NCI-H345 (cell line): ENCODE data around the gene SLC30A3.
"Not testable (repeated sequence)": the region's sequence is repeated elsewhere in the genome, so short reads cannot be mapped to it uniquely, and the experiment has no call there.

Source experiments
- DNase-seq: peaks from one replicate; lab custom pipeline; 2025; lab: John Stamatoyannopoulos, UW

SLC30A3 gene

DNA sequence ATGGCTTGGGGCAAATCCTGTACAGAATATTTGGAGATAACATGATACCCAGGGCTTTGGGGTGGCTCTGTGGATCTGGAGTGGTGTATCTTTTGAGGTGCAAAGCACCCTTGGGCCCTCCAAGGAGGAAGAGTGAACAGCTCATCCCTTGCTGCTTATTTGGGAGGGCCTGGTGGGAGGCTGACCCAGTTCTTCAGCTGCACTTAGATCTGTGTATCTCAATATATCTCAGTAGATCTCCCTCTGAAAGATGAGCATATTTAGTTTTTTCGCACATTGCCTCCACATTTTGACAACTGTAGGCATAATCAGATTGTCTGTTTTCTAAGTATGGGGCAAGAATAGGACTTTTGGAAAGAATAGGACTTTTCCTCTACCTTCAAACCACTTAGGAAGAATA, 22.1 kb upstream of the SLC30A3 start:
- no peak for DNase-seq

DNA sequence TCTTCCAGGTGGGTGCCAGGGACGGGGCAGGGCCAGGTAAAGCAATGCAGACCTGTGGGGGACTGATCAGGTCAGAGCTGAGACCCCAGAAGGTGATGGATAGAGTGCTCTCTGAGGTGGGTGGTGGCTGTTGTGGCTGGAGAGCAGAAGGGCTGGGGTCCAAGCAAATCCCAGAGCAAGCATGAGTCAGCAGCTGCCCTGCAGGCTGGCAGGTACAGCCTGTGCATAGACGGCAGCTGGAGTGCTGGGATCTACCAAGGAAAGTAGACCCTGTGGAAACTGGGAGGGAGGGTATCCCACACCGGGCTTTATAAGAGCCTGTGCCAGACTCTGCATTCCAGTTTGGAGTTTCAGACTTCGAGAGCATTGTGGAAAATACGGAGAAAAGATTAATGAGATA, 20.0 kb upstream of the SLC30A3 start:
- no peak for DNase-seq

DNA sequence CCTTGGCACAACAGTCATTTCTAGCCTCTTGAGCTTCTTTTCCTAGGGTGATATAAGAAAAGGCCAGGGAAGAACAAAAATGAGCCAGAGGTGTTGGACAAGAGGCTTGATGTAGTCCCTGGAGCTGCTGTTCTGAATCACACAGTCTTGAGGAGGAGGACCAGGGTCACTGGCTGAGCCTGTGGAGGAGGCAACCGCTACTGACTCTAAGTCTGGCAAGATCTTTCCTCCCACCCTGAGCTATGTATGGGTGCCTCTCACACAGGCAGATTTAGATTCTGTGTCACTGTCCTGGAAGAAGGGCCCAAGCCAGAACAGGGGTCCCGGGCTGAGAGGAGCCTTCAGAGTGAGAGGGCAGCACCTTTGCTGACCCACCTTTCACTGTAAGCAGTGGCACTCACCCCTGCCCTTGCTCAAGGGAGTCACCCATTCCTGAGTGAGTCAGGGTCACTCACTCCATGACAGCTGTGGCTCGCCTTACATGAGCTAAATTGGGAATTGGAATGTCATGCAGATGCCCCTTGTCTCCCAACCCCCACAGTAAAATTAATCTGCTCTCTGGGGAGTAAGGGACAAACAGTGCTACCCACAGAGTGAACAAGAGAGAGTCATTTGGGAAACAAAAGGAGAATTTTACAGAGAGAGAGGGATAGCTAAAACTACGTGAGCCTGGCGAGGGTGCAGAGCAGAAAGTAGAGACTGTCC, 19.2 kb upstream of the SLC30A3 start, which contains the start of gene TRIM54:
TSS of gene TRIM54 (plus strand) at position 575 of the 705 bp plus-strand sequence. CDS start 303 bp downstream, outside the sequence.
- no peak for DNase-seq

DNA sequence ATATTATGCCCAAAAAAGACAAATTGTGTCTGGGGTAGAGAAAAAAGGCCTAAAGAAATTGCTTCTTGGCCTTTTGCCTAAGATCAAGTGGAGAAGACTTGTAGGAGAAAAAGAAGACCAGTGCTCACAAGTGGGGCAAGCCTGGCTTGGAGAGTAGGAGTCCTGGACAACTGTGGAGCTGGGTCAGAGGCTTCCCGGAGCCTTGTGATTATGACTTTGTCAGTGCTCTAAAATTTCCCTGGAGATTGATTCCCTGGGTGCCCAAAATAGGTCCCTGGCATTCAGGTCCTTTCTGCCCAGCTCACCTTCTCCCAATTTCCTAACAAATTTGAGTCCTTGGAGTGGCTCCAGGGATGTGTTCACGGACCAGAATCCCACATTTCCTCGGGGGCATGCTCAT, 18.6 kb upstream of the SLC30A3 start:
- no peak for DNase-seq

DNA sequence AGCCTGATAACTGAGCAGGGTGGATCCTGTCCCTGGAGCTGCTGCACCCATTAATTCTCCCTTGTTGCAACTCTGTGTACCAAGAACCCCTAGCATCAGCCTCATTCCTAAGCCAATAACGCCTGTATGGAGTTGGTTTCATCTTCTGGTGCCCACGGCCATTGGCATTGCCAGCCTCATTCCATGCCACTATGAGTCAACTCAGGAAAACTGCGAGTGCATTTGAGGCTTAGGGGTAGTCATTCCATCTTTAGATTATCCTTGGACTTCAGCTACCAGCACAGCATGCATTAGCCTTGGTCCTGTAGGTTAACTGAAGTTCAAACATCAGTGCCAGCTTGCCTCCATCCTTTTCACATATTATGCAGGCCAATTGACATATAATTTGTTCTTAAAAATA, 18.0 kb upstream of the SLC30A3 start:
- no peak for DNase-seq

DNA sequence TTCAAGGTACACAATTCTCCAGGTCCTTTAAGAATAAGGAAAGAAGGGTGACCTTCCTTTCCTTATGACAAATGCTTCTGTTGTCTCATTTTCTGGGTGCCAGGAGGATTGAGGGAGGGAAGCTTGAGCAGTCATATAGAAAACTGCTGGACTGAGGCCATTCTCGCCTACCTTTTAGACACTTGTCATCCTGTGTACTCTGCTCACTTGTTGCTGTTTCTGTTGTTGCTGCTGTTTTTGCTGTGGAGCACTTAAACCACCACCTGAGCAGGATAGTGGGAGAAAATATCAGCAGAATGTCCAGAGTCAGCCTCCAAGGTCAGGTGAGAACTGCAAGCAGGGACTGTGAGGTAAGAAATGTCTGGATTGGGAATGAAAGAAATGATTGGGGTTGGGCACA, 15.2 kb upstream of the SLC30A3 start:
- DNase-seq: no peak

DNA sequence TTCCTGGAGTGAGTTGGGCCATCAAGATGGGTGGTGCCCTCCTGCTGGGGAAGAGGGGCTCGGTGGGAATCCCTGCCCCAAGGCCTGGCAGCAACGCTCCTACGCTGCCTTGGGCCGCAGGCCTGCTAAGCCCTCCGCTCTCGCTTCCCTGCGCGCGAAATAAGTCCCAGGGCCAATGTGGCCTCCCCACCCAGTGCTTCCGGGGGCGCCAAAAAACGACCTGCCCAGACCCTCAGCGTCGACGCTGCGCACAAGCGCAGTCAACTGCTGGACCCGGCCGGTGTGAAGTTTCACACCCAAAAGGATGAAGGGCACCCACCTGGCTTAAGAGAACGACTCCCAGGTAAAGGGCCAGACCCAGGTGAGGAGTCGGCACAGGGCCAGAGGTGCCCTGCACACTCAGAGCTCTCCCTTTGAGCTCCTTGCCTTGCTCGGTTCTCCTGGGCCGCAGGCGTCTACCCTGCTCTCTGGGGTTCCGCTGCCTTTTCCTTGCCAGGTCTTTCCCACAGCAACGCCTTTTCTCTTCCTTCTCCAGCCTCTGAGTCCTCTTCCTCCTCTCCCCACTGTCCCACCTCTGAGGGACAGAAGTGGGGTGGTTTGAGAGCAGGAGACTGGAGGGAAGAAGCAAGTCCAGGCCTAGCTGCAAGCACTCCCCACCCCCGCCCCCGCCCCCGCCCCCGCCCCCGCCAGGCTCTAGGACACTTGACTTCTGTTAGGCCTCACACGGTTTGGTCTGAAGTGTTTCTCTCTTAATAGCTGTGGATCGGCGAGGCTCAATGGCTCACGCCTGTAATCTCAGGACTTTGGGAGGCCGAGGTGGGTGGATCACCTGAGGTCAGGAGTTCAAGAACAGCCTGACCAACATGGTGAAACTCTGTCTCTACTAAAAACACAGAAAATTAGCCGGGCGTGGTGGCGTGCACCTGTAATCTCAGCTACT, 12.6 kb upstream of the SLC30A3 start, which contains the start of gene DNAJC5G:
TSS of gene DNAJC5G (plus strand) at position 223 of the 940 bp plus-strand sequence. CDS start 1,296 bp downstream, outside the sequence.
- DNase-seq: no peak

DNA sequence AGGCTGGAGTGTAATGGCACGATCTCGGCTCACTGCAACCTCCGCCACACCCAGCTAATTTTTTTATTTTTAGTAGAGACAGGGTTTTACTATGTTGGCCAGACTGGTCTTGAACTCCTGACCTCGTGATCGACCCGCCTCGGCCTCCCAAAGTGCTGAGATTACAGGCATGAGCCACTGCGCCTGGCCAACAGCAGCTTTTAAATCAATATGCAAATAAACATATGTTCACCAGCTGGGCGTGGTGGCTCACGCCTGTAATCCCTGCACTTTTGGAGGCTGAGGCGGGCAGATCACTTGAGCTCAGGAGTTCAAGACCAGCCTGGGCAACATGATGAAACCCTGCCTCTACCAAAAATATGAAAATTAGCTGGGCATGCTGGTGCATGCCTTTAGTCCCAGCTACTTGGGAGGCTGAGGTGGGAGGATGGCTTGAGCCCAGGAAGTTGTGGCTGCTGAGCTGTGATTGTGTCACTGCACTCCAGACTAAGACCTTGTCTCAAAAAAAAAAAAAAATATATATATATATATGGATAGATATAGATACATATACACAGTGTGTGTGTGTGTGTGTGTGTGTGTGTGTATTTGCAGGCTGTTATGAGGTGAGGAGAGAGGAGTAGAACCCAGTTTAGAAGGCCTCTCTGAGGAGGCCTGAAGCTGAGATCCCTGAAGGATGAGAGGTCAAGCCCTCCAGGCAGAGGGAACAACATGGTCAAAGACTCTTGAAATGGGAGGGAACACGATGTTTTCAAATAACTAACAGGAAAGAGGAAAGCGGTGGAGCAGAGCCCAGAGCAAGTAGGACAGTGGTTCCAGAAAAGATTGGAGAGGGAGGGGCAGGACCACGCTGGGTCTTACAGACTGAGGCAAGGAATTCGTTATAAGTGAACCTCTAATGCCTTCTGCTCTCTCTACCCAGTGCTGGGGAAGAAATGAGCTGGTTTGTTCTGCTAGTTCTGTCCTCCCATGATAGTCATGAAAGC, 10.0 kb upstream of the SLC30A3 start:
- DNase-seq: not testable (repeated sequence)

DNA sequence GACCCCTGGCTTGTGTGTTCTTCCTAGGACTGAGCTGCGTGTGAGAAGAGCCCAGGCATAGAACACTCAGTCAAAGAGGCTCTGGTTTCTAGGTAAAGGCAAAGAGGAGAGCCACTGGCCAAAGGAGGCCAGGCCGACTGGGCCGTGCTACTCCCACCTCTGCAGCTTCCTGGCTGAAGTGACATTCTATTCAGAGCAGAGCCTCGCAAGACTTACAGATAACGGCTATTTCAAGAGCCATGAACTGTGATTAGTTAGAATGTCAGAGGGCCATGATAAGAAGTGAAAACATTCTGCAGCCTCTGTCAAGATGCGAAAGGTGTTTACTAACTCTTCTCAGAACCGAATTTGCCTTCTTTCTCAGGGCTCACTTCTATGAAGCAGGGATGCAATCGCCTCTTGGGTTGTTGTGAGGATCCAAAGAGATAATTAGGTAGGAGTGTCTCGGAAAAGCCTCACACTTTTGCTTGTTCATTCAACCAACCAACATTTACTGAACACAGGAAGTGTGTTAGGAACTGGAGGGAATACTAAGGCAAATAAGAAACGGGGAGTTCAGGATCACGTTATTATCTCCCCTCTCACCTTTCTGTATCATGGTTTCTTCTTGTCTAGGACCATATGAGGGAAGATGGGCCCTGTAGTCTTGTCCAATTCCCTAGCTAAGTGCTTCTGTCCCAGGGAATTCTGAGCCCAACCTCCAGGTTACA, 8.9 kb upstream of the SLC30A3 start:
- DNase-seq: no peak

DNA sequence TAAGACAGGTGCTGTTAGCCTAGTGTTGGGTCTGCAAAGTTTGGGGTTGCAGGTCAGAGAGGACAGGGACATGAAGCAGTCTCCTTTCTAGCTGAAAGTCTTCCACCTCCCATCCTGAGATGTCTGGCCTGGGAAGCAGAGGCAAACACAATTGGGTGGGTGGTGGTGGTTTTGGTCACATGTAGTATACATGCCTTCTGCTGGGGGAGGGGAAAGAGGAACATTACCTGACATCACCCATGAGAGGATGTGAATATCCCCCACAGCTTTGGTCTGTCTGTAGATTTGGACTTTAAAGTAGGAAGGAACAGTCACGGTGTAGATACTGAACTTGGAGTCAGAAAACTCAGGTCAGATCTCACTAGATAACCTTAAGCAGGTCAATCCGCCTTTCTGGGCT, 7.8 kb upstream of the SLC30A3 start:
- no peak for DNase-seq

DNA sequence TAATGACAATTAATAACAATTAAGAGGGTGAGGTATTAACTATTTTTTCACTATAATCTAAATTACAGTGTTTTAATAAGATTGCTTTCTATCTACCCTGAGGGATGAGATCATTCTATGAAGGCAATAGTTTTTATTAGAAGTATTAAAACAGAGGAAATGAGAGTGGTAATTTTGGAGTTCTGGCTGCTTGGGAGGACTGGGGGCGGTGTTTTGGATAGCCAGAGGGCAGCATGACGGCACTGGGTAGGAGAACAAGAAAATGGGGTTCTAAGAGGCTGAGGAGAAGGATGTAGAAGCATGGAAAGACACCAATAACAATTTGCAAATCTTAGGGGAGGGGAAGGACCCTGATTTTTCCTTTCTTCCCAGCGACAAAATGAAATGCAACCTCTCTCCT, 7.3 kb upstream of the SLC30A3 start:
- no peak for DNase-seq

DNA sequence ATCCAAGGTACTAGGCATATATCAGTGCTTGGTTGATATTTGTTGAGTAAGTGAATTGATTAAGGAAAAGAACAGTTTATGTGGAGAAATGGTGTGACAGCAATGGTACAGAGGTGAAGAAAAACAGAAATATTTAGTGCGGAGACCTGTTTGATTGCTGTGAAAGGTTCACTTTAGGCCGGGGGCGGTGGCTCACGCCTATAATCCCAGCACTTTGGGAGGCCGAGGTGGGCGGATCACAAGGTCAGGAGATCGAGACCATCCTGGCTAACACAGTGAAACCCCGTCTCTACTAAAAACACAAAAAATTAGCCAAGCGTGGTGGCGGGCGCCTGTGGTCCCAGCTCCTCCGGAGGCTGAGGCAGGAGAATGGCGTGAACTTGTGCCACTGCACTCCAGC, 5.4 kb upstream of the SLC30A3 start:
- not testable (repeated sequence) for DNase-seq

DNA sequence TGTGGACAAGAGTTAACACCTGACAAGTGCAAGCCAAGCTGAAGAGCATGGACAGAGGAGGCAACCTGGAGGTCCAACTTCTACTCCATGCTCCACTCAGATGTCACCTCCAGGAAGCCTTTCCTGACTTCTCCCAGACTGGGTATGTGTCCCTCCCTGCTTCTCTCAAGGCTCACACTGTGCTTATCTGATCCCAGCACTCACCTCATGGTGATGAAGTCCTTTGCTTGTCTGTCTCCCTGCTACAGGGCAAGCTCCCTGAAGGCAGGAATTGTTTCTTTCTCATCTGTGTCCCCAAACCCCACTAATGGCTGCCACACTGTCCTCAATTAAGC, 2.7 kb upstream of the SLC30A3 start:
- DNase-seq: no peak

DNA sequence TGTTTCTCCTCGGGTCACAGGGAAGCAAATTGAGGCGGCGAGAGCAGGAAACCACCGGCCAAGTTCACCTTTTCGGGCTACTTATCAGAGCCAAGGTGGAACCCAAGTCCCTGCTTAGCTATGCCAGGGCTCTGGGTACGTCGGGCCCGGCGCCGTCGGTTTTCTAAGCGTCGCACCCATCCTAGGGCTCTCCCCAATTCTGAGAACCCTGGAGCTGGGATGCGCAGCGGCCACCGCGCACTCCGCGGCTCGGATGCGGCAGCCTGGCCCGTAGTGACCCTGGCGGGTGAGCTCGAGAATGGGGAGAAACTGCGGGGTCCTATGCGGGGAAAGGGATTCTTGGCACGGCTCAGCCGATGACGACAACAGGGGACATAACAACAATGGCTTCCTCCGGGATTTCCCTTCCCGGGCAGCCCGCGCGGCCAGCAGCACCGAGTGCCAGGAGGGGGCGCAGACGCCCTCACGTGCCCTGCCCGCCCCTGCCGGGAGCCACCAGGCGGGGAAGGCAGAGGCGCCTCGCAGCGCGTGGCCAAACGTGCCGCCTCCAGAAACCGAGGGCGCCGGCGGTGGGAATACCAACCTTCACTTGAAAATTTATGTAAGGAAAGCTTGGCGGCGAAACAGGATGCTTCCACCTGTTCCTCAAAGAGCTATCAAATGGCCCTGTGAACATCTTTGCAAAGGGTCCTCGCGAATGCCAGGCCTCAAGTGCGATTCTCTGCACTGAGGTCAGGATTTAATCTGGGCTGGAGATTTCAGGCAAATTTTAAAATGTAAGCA, 2.1 kb upstream of the SLC30A3 start:
- peak; percentile 86 for DNase-seq

DNA sequence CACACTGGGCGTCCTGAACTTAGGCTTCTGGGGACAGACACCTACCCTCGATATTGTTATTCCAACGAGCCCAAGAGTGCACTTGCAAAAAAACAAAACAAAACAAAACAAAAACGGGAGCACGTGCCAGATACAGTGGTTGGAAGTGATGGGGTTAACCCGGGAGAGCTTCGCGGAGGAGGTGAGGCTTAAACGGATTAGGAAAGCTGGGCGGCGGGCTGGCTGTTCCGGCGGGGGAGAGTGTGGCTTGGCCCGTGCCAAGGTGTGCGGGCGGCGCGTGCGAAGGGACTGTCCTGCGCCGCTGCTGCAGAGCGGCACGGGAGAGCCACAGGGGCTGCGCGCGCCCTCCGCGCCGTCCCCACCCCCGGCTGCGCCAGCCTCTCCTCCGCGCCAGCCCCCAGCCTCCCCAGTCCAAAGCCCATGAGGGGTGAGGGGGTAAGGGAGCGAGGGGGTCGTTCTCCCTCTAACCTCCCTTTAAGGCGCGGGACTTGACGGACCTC, 1.5 kb upstream of the SLC30A3 start:
- peak; percentile 40 for DNase-seq

DNA sequence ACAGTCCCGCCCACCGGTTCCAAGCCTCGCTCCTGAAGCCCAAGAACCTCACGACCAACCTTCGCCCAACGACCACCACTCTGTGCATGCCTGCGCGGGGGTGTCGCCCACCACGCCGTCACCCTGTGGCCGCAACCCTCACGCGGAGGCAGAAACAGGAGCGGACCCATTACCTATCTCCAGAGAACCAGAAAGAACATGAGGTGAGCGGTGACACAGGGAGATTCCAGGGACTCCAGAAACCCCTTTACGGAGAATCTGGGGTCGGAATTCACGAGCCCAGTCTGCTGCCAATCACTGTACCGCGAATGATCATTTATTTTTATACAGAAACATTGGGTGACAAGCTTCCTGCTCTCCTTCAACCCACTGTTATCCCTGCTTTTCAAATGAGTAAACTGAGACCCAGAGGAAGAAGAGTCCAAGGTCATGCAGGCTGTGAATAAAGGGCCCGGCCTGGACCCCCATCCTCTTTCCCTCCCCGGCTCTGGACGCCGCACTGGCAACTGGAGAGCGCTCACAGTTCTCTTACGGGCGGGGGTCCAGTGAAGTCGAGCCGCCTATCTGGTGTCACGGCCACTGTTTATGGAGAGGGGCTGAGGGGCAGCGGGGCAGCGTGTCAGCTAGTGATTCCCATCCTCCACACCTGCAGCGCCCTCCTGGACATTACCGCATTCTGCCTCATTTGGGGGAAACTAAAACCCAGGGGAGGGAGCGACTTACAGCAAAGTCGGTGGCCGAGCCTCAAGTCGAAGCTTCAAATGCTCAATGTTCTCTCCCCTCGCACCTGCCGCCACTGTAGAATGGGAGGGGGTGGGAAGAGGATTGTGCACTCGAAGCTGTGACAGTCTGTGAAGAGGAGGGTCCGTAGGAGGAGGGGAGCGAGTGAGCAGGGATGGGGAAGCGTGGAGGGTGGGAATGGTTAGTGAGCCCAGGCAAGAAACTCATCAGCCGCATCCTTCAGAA, 723 bp upstream of the SLC30A3 start:
- DNase-seq: peak; percentile 33

DNA sequence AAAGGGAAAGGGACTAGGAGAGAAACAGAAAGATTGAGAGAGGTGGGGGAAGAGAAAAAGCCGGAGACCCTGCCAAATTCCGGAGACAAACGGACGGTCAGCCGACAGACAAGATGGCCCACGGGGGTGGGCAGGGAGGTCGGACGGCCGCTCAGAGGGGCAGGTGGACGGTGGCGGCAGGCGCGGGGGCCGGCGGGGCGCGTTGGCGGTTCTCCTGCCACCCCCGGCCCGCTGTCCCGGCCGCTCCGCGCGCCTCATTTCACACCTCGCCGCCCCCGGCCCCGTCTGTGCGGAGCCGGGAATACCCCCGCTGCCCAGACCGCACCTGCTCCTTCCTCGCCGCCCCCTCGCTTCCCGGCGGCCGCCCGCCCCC, 935 bp downstream of the SLC30A3 start:
- DNase-seq: no peak

DNA sequence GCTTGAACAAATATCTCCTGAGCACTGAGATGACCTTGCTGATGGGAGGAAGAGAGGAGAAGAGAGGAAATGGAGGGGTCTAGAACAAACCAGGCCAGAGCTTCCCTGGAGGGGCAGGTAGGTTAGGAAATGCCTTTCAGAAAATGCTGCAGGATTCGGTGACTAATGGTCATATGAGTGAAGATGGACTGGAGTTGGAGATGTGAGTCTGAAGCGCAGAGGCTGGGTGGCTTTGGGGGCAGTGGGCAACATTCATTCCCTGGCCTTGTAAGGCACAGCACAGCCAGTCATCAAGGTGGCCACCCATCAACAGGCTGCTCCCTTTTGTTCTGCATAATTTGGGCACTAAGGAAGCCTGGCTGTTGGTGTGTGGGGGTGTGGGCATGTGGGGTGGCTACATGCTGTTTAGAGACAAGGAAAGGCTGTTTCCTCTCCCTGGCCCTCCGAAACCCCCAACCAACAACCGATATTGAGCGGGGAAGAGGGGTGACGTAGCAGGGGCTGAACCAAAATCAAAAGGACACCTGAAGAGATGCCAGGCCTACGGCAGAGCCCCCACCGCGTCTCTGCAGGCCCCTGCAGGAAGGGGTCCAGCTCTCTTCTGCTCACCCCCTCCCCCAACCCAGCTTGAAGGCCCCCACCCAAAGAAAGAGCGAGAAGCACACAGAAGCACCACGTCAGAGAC, 1.5 kb downstream of the SLC30A3 start:
- no peak for DNase-seq

DNA sequence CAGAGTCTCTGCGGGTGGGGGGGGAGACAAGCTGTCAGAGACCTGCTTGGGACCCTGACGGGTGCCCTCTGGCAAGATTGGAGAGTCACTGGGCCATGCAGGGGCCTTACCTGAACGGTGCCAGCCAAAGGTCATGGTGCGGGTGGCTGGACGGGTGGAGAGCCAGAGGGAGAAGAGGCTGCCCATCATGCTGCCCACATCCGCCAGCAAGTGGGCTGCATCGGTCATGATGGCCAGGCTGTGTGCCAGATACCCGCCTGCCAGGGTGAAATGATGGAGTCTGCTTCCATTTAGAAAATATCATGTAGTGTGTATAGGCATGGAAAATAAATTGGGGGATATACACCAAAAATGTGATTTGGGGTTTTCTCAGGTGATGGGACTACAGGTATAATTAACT, 4.8 kb downstream of the SLC30A3 start:
- DNase-seq: no peak
